GM12878 (cell line): ENCODE results near the gene P4HA2. TPM values are rescaled to one million over a fixed set of nuclear protein-coding genes. Genes with fewer than 3 reads are reported as not detected.

ENCODE experiments used
- ATAC-seq: fragments of 200-7000 bp; cut with Tn5 transposase; 3 replicates; pipeline ENCODE4 v1.9.1; 2020; ENCODE audit warnings: mild to moderate bottlenecking, moderate library complexity
- BruUV-seq: library from RNA; stranded (reverse); fragments of 400-500 nt; replicated peaks from 2 replicates; lab custom pipeline; 2021; lab: Mats Ljungman, UMichigan
- CTCF ChIA-PET: fragments of 300-600 bp; sonication (Branson Sonifier 250); formaldehyde crosslinking; extraction: SDS; loops from one replicate; lab custom pipeline; 2021; ENCODE audit warnings: inconsistent platforms; lab: Yijun Ruan, JAX
- POLR2A ChIA-PET: fragments of 350-600 bp; formaldehyde crosslinking; extraction: SDS; loops from one replicate; lab custom pipeline; 2021; ENCODE audit warnings: inconsistent platforms; lab: Charles Lee
- RAD21 ChIA-PET: fragments of 300-600 bp; sonication (Branson Sonifier 250); formaldehyde crosslinking; loops from one replicate; lab custom pipeline; 2023; ENCODE audit warnings: antibody characterized with exemption; ENCODE audit not compliant: unreplicated experiment; lab: Charles Lee
- SMC1A ChIA-PET: fragments of 300-600 bp; sonication (Branson Sonifier 250); formaldehyde crosslinking; loops from one replicate; lab custom pipeline; 2023; ENCODE audit not compliant: unreplicated experiment, uncharacterized antibody; lab: Charles Lee
- DNase-seq: peaks from one replicate; pipeline ENCODE4 v3.0.0-alpha.2; 2011; ENCODE audit warnings: low read depth, low spot score
- FAIRE-seq: peaks from 3 replicates; lab custom pipeline; 2011; peaks lifted over from hg19 to GRCh38; lab: Jason Lieb, UNC
- H2AFZ ChIP-seq: 2 replicates; pipeline ENCODE4 v1.6.0; 2011; ENCODE audit warnings: low read depth, low read length, control low read depth; ENCODE audit not compliant: control insufficient read depth
- H3K27ac ChIP-seq: 2 replicates; pipeline ENCODE4 v1.5.1; 2011; ENCODE audit warnings: control low read depth; ENCODE audit not compliant: control insufficient read depth, insufficient read depth
- H3K27me3 ChIP-seq, 2 experiments: replicated peaks in 1 of 2; 2 replicates each; pipeline versions ENCODE4 v1.6.0 to v1.6.1; 2011; ENCODE audit warnings: low read length in 1 of 2; ENCODE audit not compliant: control insufficient read depth in 2 of 2, insufficient read depth in 2 of 2
- H3K36me3 ChIP-seq, 2 experiments: 2 replicates each; pipeline ENCODE4 v1.5.1; 2011; ENCODE audit warnings: low read length in 1 of 2; ENCODE audit not compliant: control insufficient read depth in 2 of 2, insufficient read depth in 2 of 2
- H3K4me1 ChIP-seq: 2 replicates; pipeline ENCODE4 v1.6.1; 2011; ENCODE audit warnings: mild to moderate bottlenecking, low read length, moderate library complexity, mixed read lengths; ENCODE audit not compliant: control insufficient read depth, insufficient read depth
- H3K4me2 ChIP-seq: 2 replicates; pipeline ENCODE4 v1.6.0; 2011; ENCODE audit warnings: control low read depth; ENCODE audit not compliant: control insufficient read depth, insufficient read depth
- H3K4me3 ChIP-seq: fragments of 200-600 bp; sonication (generic); 2 replicates; pipeline ENCODE4 v1.5.1; 2016
- H3K79me2 ChIP-seq: 2 replicates; pipeline ENCODE4 v1.6.0; 2011; ENCODE audit warnings: low read length; ENCODE audit not compliant: control insufficient read depth, insufficient read depth
- H3K9ac ChIP-seq: 2 replicates; pipeline ENCODE4 v1.8.0; 2011; ENCODE audit warnings: low read length, control low read depth, mixed read lengths; ENCODE audit not compliant: control insufficient read depth, insufficient read depth
- H3K9me3 ChIP-seq: replicated peaks from 3 replicates; pipeline ENCODE4 v1.5.1; 2011; ENCODE audit warnings: mild to moderate bottlenecking, low read length; ENCODE audit not compliant: control insufficient read depth, insufficient read depth
- H4K20me1 ChIP-seq: 2 replicates; pipeline ENCODE4 v1.6.0; 2011; ENCODE audit not compliant: control insufficient read depth, insufficient read depth
- BMI1 ChIP-seq: fragments of 450-650 bp; IDR thresholded peaks from 2 replicates; pipeline ENCODE4 v1.6.1; 2016; ENCODE audit warnings: mild to moderate bottlenecking, moderate library complexity, borderline replicate concordance
- BRCA1 ChIP-seq: IDR thresholded peaks from 2 replicates; pipeline ENCODE4 v1.6.1; 2011; ENCODE audit warnings: low read depth, low read length, improper control_type of control experiment
- FOXM1 ChIP-seq: IDR thresholded peaks from 2 replicates; pipeline ENCODE4 v1.6.1; 2012; ENCODE audit warnings: low read depth, mild to moderate bottlenecking, inconsistent platforms, low read length, moderate library complexity
- IRF4 ChIP-seq: IDR thresholded peaks from 2 replicates; pipeline ENCODE4 v1.6.1; 2011; ENCODE audit warnings: low read depth, low read length
- JUNB ChIP-seq: IDR thresholded peaks from 2 replicates; pipeline ENCODE4 v1.6.1; 2016; ENCODE audit warnings: antibody characterized with exemption, mild to moderate bottlenecking
- MEF2A ChIP-seq: IDR thresholded peaks from 2 replicates; pipeline ENCODE4 v1.6.1; 2011; ENCODE audit warnings: low read depth, mild to moderate bottlenecking, low read length, moderate library complexity; ENCODE audit not compliant: insufficient read depth
- NFIC ChIP-seq: IDR thresholded peaks from 2 replicates; pipeline ENCODE4 v1.6.1; 2012; ENCODE audit warnings: low read depth, mild to moderate bottlenecking, inconsistent platforms, low read length, moderate library complexity
- RUNX3 ChIP-seq: IDR thresholded peaks from 2 replicates; pipeline ENCODE4 v1.6.1; 2012; ENCODE audit warnings: low read length, inconsistent platforms
- TBL1XR1 ChIP-seq: IDR thresholded peaks from 2 replicates; pipeline ENCODE4 v1.6.1; 2012; ENCODE audit warnings: low read depth, low read length, improper control_type of control experiment
- WGBS: methylation state at CpG from one replicate; pipeline ENCODE4 v1.1.6; 2016; ENCODE audit warnings: low lambda C conversion rate; ENCODE audit not compliant: insufficient replicate concordance, insufficient coverage; ENCODE audit errors: missing lambda C conversion rate; 5-methylcytosine and 5-hydroxymethylcytosine counted together
- in situ Hi-C: fragments of 300-500 bp; cut with MboI; formaldehyde crosslinking; loops from 9 replicates; pipeline ENCODE4 v1.14.3; 2018; ENCODE audit warnings: mixed read lengths
- intact Hi-C: fragments of 100-400 bp; cut with micrococcal nuclease; formaldehyde crosslinking; loops from one replicate; pipeline ENCODE4 v1.14.2; 2022; ENCODE audit not compliant: unreplicated experiment
- polyA plus RNA-seq, 11 experiments: library from polyadenylated mRNA; depleted of rRNA in 4 of 11; unstranded in 6 of 11; stranded (reverse) in 5 of 11; fragments of >200 nt; fragmentation: Nextera tagmentation in 4 of 11; fragmentation: Illumina TruSeq in 1 of 11; extraction: Ambion mirVana in 4 of 11; extraction: Trizol in 1 of 11; gene quantifications; 1 replicate in 1 of 11; 2 replicates in 10 of 11; pipeline versions ENCODE4 v1.2.1 to v1.2.3, GENCODE V29; 2011 to 2016; ENCODE audit warnings: inconsistent platforms in 2 of 11, missing spikeins in 2 of 11, low read depth in 1 of 11
- total RNA-seq, 4 experiments: library from RNA; depleted of rRNA in 3 of 4; stranded (reverse); fragments of >200 nt in 3 of 4; fragmentation: Illumina TruSeq in 1 of 4; extraction: Trizol in 1 of 4; gene quantifications; 2 replicates each; pipeline versions ENCODE4 v1.2.1 to v1.2.3, GENCODE V29; 2013 to 2021
- TF ChIP-seq, protein P1 (sequence below): fragments of 450-650 bp; formaldehyde crosslinking; IDR thresholded peaks from 2 replicates; pipeline ENCODE4 v1.4.0; 2020; ENCODE audit warnings: mild to moderate bottlenecking, moderate library complexity
- TF ChIP-seq, protein P2 (sequence below): IDR thresholded peaks from 2 replicates; pipeline ENCODE4 v1.6.1; 2012; ENCODE audit warnings: low read length, inconsistent platforms

Gene P4HA2
- total and polyA plus RNA-seq, 10 of the 15 experiments (the other 5 are each of a cell fraction or from before 2014, with no cell fraction given) = 4.7 to 10.9 (median 7.5) TPM

DNA sequence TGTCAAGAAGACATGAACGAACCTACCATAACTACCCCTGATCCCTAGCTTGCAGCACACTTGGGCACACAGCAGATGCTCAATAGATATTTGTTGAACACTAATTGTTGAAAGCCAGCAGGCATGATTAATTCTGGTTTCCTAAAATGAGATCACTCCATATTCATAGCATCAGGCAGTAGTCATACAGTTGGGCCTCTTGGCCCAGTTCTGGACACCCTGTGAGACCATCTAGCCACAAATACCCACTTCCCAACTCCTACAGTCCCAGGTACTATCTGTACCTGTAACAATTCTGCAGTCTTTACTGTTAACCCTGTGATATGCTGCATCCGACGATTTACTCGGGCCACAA lies 24.2 kb downstream of the P4HA2 start:
- TF ChIP-seq FOXM1 (peak; percentile 77; the same call in 1 of the 2 replicates), IRF4 (peak; percentile 9; the same call in 1 of the 2 replicates), MEF2A (0 out of 2 replicates have a peak, but pooled peaks have one; percentile 7), JUNB (peak; percentile 76), NFIC (peak; percentile 75; the same call in 1 of the 2 replicates), BMI1 (no peak), TBL1XR1 (no peak), RUNX3 (peak; percentile 70; the same call in 1 of the 2 replicates), BRCA1 (no peak)
- TF ChIP-seq, protein P1, sequence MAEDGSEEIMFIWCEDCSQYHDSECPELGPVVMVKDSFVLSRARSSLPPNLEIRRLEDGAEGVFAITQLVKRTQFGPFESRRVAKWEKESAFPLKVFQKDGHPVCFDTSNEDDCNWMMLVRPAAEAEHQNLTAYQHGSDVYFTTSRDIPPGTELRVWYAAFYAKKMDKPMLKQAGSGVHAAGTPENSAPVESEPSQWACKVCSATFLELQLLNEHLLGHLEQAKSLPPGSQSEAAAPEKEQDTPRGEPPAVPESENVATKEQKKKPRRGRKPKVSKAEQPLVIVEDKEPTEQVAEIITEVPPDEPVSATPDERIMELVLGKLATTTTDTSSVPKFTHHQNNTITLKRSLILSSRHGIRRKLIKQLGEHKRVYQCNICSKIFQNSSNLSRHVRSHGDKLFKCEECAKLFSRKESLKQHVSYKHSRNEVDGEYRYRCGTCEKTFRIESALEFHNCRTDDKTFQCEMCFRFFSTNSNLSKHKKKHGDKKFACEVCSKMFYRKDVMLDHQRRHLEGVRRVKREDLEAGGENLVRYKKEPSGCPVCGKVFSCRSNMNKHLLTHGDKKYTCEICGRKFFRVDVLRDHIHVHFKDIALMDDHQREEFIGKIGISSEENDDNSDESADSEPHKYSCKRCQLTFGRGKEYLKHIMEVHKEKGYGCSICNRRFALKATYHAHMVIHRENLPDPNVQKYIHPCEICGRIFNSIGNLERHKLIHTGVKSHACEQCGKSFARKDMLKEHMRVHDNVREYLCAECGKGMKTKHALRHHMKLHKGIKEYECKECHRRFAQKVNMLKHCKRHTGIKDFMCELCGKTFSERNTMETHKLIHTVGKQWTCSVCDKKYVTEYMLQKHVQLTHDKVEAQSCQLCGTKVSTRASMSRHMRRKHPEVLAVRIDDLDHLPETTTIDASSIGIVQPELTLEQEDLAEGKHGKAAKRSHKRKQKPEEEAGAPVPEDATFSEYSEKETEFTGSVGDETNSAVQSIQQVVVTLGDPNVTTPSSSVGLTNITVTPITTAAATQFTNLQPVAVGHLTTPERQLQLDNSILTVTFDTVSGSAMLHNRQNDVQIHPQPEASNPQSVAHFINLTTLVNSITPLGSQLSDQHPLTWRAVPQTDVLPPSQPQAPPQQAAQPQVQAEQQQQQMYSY (CRISPR knock-in tag) = no peak
- TF ChIP-seq, protein P2, sequence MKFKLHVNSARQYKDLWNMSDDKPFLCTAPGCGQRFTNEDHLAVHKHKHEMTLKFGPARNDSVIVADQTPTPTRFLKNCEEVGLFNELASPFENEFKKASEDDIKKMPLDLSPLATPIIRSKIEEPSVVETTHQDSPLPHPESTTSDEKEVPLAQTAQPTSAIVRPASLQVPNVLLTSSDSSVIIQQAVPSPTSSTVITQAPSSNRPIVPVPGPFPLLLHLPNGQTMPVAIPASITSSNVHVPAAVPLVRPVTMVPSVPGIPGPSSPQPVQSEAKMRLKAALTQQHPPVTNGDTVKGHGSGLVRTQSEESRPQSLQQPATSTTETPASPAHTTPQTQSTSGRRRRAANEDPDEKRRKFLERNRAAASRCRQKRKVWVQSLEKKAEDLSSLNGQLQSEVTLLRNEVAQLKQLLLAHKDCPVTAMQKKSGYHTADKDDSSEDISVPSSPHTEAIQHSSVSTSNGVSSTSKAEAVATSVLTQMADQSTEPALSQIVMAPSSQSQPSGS = 0 out of 2 replicates have a peak, but pooled peaks have one; percentile 42
- no peak for DNase-seq
- no peak overlapping the region for H2AFZ ChIP-seq
- H3K9me3 ChIP-seq = no peaks in the 10 kb centered on the region
- WGBS = 41% methylated on average over 4 of the region's 4 CpGs
- no peaks in the 10 kb centered on the region for H3K36me3 ChIP-seq
- no TSS peak for BruUV-seq
- H3K4me1 ChIP-seq = peaks cover 6% of the 10 kb centered on the region
- no peak for FAIRE-seq
- POLR2A ChIA-PET = interaction anchor here (0.6 to 2.0 kb wide), 4 partner anchors 11 to 435 kb away, joined by 3 to 13 read pairs (median 4); no protein-coding TSS in a partner anchor
- in situ Hi-C loops = no loop called here
- no peaks in the 10 kb centered on the region for H3K79me2 ChIP-seq
- no peaks in the 10 kb centered on the region for H4K20me1 ChIP-seq
- RAD21 ChIA-PET = interaction anchor here (1.9 kb wide), 2 partner anchors 13 to 34 kb away, joined by 6 to 8 read pairs; no protein-coding TSS in a partner anchor
- SMC1A ChIA-PET = interaction anchor here (0.5 to 6.0 kb wide), 3 partner anchors 14 to 165 kb away, joined by 3 to 28 read pairs (median 3); no protein-coding TSS in a partner anchor
- ATAC-seq = peak; percentile 55
- CTCF ChIA-PET = interaction anchor here (0.8 to 1.7 kb wide), 5 partner anchors 13 to 131 kb away, joined by 3 to 6 read pairs (median 4); partner anchors contain the start of gene P4HA2
- H3K27ac ChIP-seq = no peak overlapping the region
- intact Hi-C loops = no loop called here
- no peak overlapping the region for H3K9ac ChIP-seq
- no peaks in the 10 kb centered on the region for H3K27me3 ChIP-seq
- no peak overlapping the region for H3K4me3 ChIP-seq
- H3K4me2 ChIP-seq = no peak overlapping the region
